Epithelial cell of proximal tubule (primary cell): ENCODE results near the gene COQ2. TPM values are rescaled to one million over a fixed set of nuclear protein-coding genes. Genes with fewer than 3 reads are reported as not detected.

Source experiments
- DNase-seq: peaks from one replicate; pipeline ENCODE4 v3.0.0-alpha.2; 2011; ENCODE audit warnings: low read depth
- H3K4me3 ChIP-seq: 2 replicates; pipeline ENCODE4 v1.5.1; 2011; ENCODE audit warnings: low read depth, mild to moderate bottlenecking, low read length
- CTCF ChIP-seq: conservative IDR thresholded peaks from 2 replicates; pipeline ENCODE4 v1.5.1; 2012; ENCODE audit warnings: low read depth, mild to moderate bottlenecking, low read length
- total RNA-seq: library from RNA; depleted of rRNA; stranded (reverse); fragments of >200 nt; gene quantifications from 2 replicates; pipeline ENCODE4 v1.2.3, GENCODE V29; 2015

Gene COQ2
- total RNA-seq, 1 donor from 2014 or later: 28.8 TPM

- no peak for TF ChIP-seq CTCF
- H3K4me3 ChIP-seq: no peak overlapping the region
- no peak for DNase-seq
Measured at GRCh38 chr4:83232082-83232481, 52.5 kb downstream of the COQ2 start.

GRCh38 chr4:83231620-83232076, 53.0 kb downstream of the COQ2 start:
- no peak for DNase-seq
- no peak overlapping the region for H3K4me3 ChIP-seq
- TF ChIP-seq CTCF: no peak

GRCh38 chr4:83230928-83231327, 53.7 kb downstream of the COQ2 start:
- TF ChIP-seq CTCF: no peak
- no peak overlapping the region for H3K4me3 ChIP-seq
- DNase-seq: no peak

GRCh38 chr4:83229791-83230190, 54.8 kb downstream of the COQ2 start:
- no peak for TF ChIP-seq CTCF
- no peak for DNase-seq
- no peak overlapping the region for H3K4me3 ChIP-seq

- H3K4me3 ChIP-seq: no peak overlapping the region
- no peak for TF ChIP-seq CTCF
- no peak for DNase-seq
Measured at GRCh38 chr4:83228231-83228630, 56.4 kb downstream of the COQ2 start.

- no peak for TF ChIP-seq CTCF
- H3K4me3 ChIP-seq: no peak overlapping the region
- no peak for DNase-seq
Measured at GRCh38 chr4:83224502-83225197, 59.9 kb downstream of the COQ2 start.

- TF ChIP-seq CTCF: no peak
- H3K4me3 ChIP-seq: no peak overlapping the region
- DNase-seq: no peak
Measured at GRCh38 chr4:83223781-83224180, 60.8 kb downstream of the COQ2 start.
